GM23248 (cell line): ENCODE data around the gene MYLK2.

Source experiments
- EZH2 ChIP-seq: fragments of 200-600 bp; sonication (generic); IDR thresholded peaks from 2 replicates; pipeline ENCODE4 v1.6.1; 2018; ENCODE audit warnings: antibody characterized with exemption, mild to moderate bottlenecking; ENCODE audit not compliant: insufficient read depth, poor library complexity, severe bottlenecking
- EZH2phosphoT487 ChIP-seq: fragments of 200-600 bp; sonication (generic); IDR thresholded peaks from 2 replicates; pipeline ENCODE4 v1.6.1; 2018; ENCODE audit warnings: antibody characterized with exemption, moderate library complexity, mild to moderate bottlenecking, low read depth; ENCODE audit not compliant: insufficient read depth

DNA sequence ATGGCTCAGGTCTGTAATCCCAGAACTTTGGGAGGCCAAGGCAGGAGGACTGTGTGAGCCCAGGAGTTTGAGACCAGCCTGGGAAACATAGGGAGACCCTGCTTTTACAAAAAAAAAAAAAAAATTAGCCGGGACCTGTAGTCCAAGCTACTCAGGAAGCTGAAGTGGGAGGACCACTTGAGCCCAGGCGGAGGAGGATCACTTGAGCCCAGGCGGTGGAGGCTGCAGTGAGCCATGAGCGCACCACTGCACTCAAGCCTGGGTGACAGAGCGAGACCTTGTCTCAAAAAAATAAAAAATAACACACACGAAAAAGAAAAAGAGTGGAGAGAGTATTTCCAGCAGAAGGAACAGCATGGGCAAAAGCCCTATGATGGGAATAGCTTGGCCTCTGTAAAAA lies 53.2 kb downstream of the MYLK2 start:
- TF ChIP-seq EZH2phosphoT487: no peak
- no peak for TF ChIP-seq EZH2
